Fibroblast of lung (primary cell): ENCODE data around the gene PLEKHA5.

ENCODE experiments used
- CTCF ChIP-seq, 2 donors: IDR thresholded peaks in 1 of 2; conservative IDR thresholded peaks in 1 of 2; 1 replicate in 1 of 2; 2 replicates in 1 of 2; pipeline ENCODE4 v1.5.1; 2011 to 2012; ENCODE audit warnings: low read length in 2 of 2, control low read depth in 1 of 2, inconsistent platforms in 1 of 2, low read depth in 1 of 2, mild to moderate bottlenecking in 1 of 2
- EZH2 ChIP-seq: IDR thresholded peaks from 2 replicates; pipeline ENCODE4 v1.5.1; 2012; ENCODE audit warnings: low read length, control low read depth, mild to moderate bottlenecking; ENCODE audit errors: missing control alignments

- no peak for TF ChIP-seq CTCF (conservative IDR thresholded peaks at IDR 0.05 in 1 of 2, IDR thresholded peaks at IDR 0.05 in 1 of 2; ENCODE audit: low read depth in 1 of 2, low read length in 2 of 2)
- TF ChIP-seq EZH2: no peak
Measured at GRCh38 chr12:19127270-19127669, 2.3 kb upstream of the PLEKHA5 start.
